ENCODE results near the gene COA1.

GRCh38 chr7:43592326-43592725 lies 137.0 kb downstream of the COA1 start:
- TF ChIP-seq, protein P1, sequence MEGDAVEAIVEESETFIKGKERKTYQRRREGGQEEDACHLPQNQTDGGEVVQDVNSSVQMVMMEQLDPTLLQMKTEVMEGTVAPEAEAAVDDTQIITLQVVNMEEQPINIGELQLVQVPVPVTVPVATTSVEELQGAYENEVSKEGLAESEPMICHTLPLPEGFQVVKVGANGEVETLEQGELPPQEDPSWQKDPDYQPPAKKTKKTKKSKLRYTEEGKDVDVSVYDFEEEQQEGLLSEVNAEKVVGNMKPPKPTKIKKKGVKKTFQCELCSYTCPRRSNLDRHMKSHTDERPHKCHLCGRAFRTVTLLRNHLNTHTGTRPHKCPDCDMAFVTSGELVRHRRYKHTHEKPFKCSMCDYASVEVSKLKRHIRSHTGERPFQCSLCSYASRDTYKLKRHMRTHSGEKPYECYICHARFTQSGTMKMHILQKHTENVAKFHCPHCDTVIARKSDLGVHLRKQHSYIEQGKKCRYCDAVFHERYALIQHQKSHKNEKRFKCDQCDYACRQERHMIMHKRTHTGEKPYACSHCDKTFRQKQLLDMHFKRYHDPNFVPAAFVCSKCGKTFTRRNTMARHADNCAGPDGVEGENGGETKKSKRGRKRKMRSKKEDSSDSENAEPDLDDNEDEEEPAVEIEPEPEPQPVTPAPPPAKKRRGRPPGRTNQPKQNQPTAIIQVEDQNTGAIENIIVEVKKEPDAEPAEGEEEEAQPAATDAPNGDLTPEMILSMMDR (conservative IDR thresholded peaks at IDR 0.05 in 1 of 2, IDR thresholded peaks at IDR 0.05 in 1 of 2; ENCODE audit: extremely low read depth in 1 of 2, insufficient read depth in 1 of 2, low read depth in 1 of 2, low read length in 2 of 2), result no peak
- TF ChIP-seq EZH2 (IDR thresholded peaks at IDR 0.05; ENCODE audit: borderline replicate concordance, low read length), result no peak

All from mammary epithelial cell (primary cell).